Thyroid gland (tissue), 4 donors: ENCODE measurements around the gene AARSD1. TPM values are rescaled to one million over a fixed set of nuclear protein-coding genes. Genes with fewer than 3 reads are reported as not detected.
A peak's percentile ranks its signal among the peaks of the same experiment; 100 is the strongest.
"Not testable (repeated sequence)": the region's sequence is repeated elsewhere in the genome, so short reads cannot be mapped to it uniquely, and the experiment has no call there.

ENCODE experiments used
- DNase-seq, 2 donors: peaks; one replicate each; pipeline ENCODE4 v3.0.0-alpha.2; 2019
- H3K27ac ChIP-seq, 3 donors: fragments of 200-600 bp; sonication (generic); 1 replicate in 2 of 3; 2 replicates in 1 of 3; pipeline ENCODE4 v1.5.1; 2016 to 2019; ENCODE audit warnings: mild to moderate bottlenecking in 1 of 3, moderate library complexity in 1 of 3
- H3K27me3 ChIP-seq: fragments of 200-600 bp; sonication (generic); one replicate; pipeline ENCODE4 v1.5.1; 2019
- H3K36me3 ChIP-seq, 2 donors: fragments of 200-600 bp; sonication (generic); one replicate each; pipeline ENCODE4 v1.5.1; 2016 to 2019
- H3K4me1 ChIP-seq, 2 donors: fragments of 200-600 bp; sonication (generic); one replicate each; pipeline ENCODE4 v1.5.1; 2017 to 2019
- H3K4me3 ChIP-seq, 3 donors: fragments of 200-600 bp; sonication (generic); replicated peaks in 1 of 3; 1 replicate in 2 of 3; 2 replicates in 1 of 3; pipeline ENCODE4 v1.5.1; 2016; ENCODE audit warnings: mild to moderate bottlenecking in 1 of 3
- H3K9me3 ChIP-seq: fragments of 200-600 bp; sonication (generic); one replicate; pipeline ENCODE4 v1.5.1; 2017
- CTCF ChIP-seq, 6 experiments: fragments of 200-600 bp in 3 of 6; fragments of 450-650 bp in 3 of 6; sonication (generic) in 3 of 6; IDR thresholded peaks; one replicate each; pipeline ENCODE4 v1.5.1; 2016 to 2019; ENCODE audit warnings: antibody characterized with exemption in 6 of 6, mild to moderate bottlenecking in 2 of 6, inconsistent platforms in 1 of 6, moderate library complexity in 1 of 6
- POLR2A ChIP-seq, 2 donors: fragments of 450-650 bp; IDR thresholded peaks; one replicate each; pipeline ENCODE4 v1.6.1; 2017; ENCODE audit warnings: antibody characterized with exemption in 2 of 2, mild to moderate bottlenecking in 2 of 2, moderate library complexity in 1 of 2
- WGBS, 2 donors: methylation state at CpG; one replicate each; pipeline ENCODE4 v1.1.5; 2017; 5-methylcytosine and 5-hydroxymethylcytosine counted together
- intact Hi-C: fragments of 100-400 bp; cut with DNase I; formaldehyde crosslinking; loops from one replicate; pipeline ENCODE4 v1.15.1; 2023
- total RNA-seq, 4 donors: library from RNA; depleted of rRNA; stranded (reverse); fragments of >200 nt; gene quantifications; one replicate each; pipeline ENCODE4 v1.2.3, GENCODE V29; 2016

The AARSD1 gene
- total RNA-seq, 4 donors from 2014 or later, result 25.6 to 37.9 (median 32.5) TPM

DNA sequence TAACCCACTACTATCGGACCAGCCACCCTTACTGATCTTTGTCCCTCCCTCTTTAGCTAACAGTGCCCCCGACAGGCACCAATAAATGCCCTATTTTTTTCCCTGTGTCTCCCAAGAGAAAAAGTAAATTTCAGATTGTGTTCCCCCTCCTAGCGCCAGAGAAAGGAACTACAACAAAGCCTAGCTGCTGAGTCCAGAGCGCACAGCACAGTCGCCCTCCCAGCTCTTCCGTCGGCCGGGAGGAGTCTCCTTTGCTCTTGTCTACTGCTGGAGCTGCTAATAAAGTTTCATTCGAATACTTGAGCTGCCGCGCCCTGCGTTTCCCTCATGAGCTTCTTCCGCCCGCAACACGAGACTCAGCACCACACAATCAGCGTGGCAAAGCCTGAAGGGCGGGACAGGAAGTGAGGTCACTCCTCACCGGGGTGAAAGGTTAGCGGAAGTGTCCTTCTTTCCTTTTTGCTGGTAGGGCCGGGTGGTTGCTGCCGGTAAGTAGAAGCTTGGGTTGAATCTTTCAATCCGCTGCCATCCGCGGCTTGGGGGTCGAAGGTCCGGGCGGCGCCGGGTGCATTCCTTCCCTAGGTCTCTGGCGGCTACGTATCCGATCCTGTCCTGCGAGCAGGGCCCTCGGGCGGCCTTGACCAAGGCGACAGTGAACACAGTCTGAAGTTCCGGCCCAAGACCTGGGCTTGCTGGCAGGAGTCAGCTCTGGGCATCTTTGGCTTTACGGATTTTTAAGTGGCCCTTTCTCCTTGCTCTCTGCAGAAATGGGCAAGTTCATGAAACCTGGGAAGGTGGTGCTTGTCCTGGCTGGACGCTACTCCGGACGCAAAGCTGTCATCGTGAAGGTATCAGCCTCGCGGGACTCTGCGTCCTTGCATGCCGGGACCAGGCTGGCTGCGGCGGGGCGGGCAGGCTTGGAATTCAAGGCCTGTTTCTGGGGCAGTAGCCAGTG is 34.0 kb upstream of the AARSD1 start, which contains the start of gene RPL27:
RPL27 (plus strand) TSS at position 436 of the 955 bp plus-strand sequence; CDS start at position 768, 332 bp downstream.
- 1% methylated on average over 38 of the region's 49 CpGs for WGBS, 2 donors
- H3K4me1 ChIP-seq, result peaks cover 11 to 21% of the 10 kb centered on the region in 2 donors
- peak; percentile 99 for DNase-seq
- intact Hi-C loops, result no loop called here
- no peaks in the 10 kb centered on the region for H3K27me3 ChIP-seq
- peak within 1 kb of the TSS; percentile 63 to 80 (median 69) for H3K4me3 ChIP-seq
- no peaks in the 10 kb centered on the region for H3K9me3 ChIP-seq
- H3K36me3 ChIP-seq, result peaks cover 32 to 35% of the 10 kb centered on the region in 2 donors
- TF ChIP-seq CTCF (IDR thresholded peaks at IDR 0.05), result peak; percentile 92 to 95 (median 94)
- TF ChIP-seq POLR2A (IDR thresholded peaks at IDR 0.05), result peak; percentile 34 to 89
- peak within 1 kb of the TSS; percentile 82 to 95 (median 92) for H3K27ac ChIP-seq

DNA sequence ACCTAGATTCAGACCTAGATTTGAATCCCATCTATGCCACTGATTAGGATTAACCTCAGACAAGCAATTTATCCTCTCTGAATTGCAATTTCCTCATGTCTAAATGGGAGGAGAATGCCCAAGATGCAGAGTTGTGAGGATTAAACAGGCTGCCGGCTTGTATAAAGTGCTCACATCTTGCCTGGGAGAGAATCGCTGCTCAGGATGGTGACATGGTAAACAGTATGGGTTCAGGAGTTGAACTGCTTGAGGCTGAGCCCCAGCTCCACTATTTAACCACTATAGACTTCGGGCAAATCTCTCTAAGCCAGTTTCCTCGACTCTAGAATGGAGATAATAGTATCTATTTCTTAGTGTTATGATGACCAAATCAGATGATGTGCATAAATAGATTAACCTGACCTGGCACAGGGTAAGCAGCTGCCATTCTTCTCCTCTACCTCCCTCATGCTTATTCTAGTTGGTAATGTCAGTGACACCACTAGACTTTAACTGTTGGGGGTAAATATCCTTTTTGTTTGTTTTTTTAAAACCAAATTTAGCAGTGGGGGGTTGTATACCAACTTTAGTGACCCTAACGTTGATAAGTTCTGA is 33.2 kb upstream of the AARSD1 start:
- 22 to 26% methylated on average over 5 of the region's 5 CpGs for WGBS, 2 donors
- intact Hi-C loops, result no loop called here
- H3K27ac ChIP-seq, result peak overlapping the region in 2 of 3 donors; percentile 13 to 59
- no peak for DNase-seq
- TF ChIP-seq CTCF (IDR thresholded peaks at IDR 0.05) (no peak), POLR2A (IDR thresholded peaks at IDR 0.05) (no peak)
- H3K36me3 ChIP-seq, result peaks cover 24 to 35% of the 10 kb centered on the region in 2 donors
- no peaks in the 10 kb centered on the region for H3K27me3 ChIP-seq
- no peaks in the 10 kb centered on the region for H3K9me3 ChIP-seq
- H3K4me1 ChIP-seq, result peaks cover 11 to 21% of the 10 kb centered on the region in 2 donors
- no peak overlapping the region for H3K4me3 ChIP-seq

DNA sequence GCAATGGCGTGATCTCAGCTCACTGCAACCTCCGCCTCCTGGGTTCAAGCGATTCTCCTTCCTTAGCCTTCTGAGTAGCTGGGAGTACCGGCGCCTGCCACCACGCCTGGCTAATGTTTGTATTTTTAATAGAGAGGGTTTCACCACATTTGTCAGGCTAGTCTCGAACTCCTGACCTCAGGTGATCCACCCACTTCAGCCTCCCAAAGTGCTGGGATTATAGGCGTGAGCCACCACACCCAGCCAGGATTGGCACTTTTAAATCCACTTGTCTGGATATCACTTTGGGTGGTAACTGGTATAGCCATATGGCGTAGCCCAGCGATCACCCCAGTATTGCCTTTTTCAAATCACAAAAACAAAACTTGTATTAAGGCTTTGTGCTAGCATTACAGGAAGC is 29.7 kb upstream of the AARSD1 start:
- WGBS, 2 donors, result 84 to 87% methylated on average over 10 of the region's 10 CpGs
- DNase-seq, H3K27me3 ChIP-seq, H3K4me3 ChIP-seq, H3K9me3 ChIP-seq, H3K4me1 ChIP-seq, H3K27ac ChIP-seq, intact Hi-C loops: not testable (repeated sequence)
- H3K36me3 ChIP-seq, result peaks cover 29 to 41% of the 10 kb centered on the region in 2 donors

GRCh38 chr17:42992872-42993271 is 28.6 kb upstream of the AARSD1 start:
- TF ChIP-seq POLR2A (IDR thresholded peaks at IDR 0.05) (no peak), CTCF (IDR thresholded peaks at IDR 0.05) (no peak)
- no peaks in the 10 kb centered on the region for H3K9me3 ChIP-seq
- peaks cover 0 to 6% of the 10 kb centered on the region in 2 donors for H3K4me1 ChIP-seq
- no peak overlapping the region for H3K4me3 ChIP-seq
- DNase-seq, result no peak
- WGBS, 2 donors, result 84 to 94% methylated on average over 5 of the region's 5 CpGs
- H3K36me3 ChIP-seq, result peaks cover 39 to 52% of the 10 kb centered on the region in 2 donors
- no peak overlapping the region for H3K27ac ChIP-seq
- no peaks in the 10 kb centered on the region for H3K27me3 ChIP-seq
- intact Hi-C loops, result no loop called here

- no peak overlapping the region for H3K4me3 ChIP-seq
- peaks cover 49 to 60% of the 10 kb centered on the region in 2 donors for H3K36me3 ChIP-seq
- H3K9me3 ChIP-seq, result no peaks in the 10 kb centered on the region
- no peaks in the 10 kb centered on the region for H3K27me3 ChIP-seq
- TF ChIP-seq CTCF (IDR thresholded peaks at IDR 0.05) (no peak), POLR2A (IDR thresholded peaks at IDR 0.05) (no peak)
- H3K27ac ChIP-seq, result no peak overlapping the region
- intact Hi-C loops, result no loop called here
- H3K4me1 ChIP-seq, result no peaks in the 10 kb centered on the region
- DNase-seq, result no peak
- 92 to 95% methylated on average over 6 of the region's 6 CpGs for WGBS, 2 donors
Observed at GRCh38 chr17:42991471-42991870, 27.2 kb upstream of the AARSD1 start.
